ENCODE data around the gene CACNA1H.

Gene CACNA1H

GRCh38 chr16:1126044-1126443 lies 26.9 kb upstream of the CACNA1H start:
- no peak for DNase-seq (ENCODE audit: low spot score)
- TF ChIP-seq, protein P1, sequence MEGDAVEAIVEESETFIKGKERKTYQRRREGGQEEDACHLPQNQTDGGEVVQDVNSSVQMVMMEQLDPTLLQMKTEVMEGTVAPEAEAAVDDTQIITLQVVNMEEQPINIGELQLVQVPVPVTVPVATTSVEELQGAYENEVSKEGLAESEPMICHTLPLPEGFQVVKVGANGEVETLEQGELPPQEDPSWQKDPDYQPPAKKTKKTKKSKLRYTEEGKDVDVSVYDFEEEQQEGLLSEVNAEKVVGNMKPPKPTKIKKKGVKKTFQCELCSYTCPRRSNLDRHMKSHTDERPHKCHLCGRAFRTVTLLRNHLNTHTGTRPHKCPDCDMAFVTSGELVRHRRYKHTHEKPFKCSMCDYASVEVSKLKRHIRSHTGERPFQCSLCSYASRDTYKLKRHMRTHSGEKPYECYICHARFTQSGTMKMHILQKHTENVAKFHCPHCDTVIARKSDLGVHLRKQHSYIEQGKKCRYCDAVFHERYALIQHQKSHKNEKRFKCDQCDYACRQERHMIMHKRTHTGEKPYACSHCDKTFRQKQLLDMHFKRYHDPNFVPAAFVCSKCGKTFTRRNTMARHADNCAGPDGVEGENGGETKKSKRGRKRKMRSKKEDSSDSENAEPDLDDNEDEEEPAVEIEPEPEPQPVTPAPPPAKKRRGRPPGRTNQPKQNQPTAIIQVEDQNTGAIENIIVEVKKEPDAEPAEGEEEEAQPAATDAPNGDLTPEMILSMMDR (conservative IDR thresholded peaks at IDR 0.05; ENCODE audit: low read depth), result no peak
- ChIA-PET CTCF (interaction anchor here (0.5 kb wide), 1 partner anchor 14 kb away, joined by 3 read pairs; no protein-coding TSS in a partner anchor), POLR2A (ENCODE audit: low non-redundant PET) (no interaction called here)
- H3K27ac ChIP-seq, result no peak overlapping the region

DNA sequence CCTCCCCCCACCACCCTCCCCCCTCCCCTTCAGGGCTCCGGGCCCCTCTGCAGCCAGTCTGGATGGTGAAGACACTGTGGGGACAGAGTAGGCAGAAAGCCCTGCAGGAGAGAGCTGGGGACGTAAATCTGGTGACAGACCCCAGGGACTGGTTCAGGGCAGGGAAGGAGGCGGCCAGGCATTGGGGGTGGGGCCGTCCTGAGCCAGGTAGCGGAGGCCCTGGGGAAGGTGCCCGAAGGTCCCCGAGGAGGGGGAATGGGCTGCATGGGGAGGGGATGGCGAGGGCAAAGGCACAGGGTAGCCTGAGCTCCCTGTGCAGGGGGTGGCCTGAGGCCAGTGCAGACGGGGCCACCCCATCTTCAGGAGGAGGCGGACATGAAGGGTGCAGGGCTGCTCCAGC lies 26.3 kb upstream of the CACNA1H start:
- ChIA-PET CTCF (interaction anchor here (0.5 kb wide), 1 partner anchor 15 kb away, joined by 3 read pairs; no protein-coding TSS in a partner anchor), POLR2A (ENCODE audit: low non-redundant PET) (no interaction called here)
- no peak overlapping the region for H3K27ac ChIP-seq
- TF ChIP-seq, protein P1 (conservative IDR thresholded peaks at IDR 0.05; ENCODE audit: low read depth), result no peak
- no peak for DNase-seq (ENCODE audit: low spot score)

DNA sequence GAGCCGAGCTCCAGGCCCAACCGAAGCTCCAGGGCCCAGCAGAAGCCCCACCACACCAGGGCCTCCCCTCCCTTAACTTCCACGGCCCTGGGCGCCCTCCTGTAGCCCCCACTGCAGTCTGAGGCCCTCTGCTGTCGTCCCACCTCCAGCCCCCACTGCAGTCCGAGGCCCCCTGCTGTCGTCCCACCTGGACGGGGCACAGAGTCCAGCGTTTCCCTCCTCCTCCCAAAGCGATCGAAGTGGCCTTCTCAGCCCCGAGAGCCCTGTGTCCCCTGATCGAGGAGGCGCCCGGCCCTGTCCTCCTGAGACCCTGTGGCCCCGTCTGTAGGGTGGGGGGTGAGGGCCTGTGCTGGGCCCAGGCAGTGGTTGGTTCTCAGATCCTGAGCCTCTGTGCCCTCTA lies 25.8 kb upstream of the CACNA1H start:
- no peak overlapping the region for H3K27ac ChIP-seq
- ChIA-PET POLR2A (ENCODE audit: low non-redundant PET) (no interaction called here), CTCF (no interaction called here)
- TF ChIP-seq, protein P1 (conservative IDR thresholded peaks at IDR 0.05; ENCODE audit: low read depth), result no peak
- no peak for DNase-seq (ENCODE audit: low spot score)

DNA sequence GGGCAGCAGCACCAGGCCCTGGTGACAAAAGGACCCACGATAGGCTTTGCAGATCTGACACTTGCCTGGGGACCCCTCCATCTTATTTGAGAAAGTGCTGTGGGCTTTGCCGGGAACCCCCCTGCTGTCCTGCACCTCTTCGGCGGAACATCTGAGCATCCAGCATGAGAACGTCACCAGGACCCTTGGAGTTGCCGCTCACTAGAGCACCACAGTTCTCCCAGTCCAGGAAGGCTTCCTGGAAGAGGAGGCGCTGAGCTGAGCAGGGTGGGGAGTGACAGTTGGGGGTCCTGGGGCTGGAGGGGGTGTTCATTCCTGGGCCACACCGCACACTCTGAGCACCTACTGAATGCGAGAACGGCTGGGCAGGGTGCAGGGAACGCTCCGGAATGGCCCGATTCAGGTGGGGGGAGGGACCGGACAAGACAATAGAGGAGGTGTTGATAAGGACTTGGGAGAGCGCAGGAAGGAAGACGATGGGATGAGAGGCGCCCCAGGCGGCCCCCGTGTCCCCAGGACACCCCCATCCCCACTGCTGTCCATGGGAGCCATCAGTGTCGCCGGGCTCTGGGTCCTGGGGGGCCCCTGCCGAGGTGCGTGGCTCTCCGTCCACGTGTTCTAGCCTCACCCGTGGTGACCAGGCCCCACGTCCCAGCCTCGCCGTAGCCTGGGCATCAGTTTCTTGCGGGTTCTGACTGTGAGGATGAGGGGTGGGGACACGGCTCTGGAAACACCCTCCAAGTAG lies 24.8 kb upstream of the CACNA1H start:
- ChIA-PET CTCF (no interaction called here), POLR2A (ENCODE audit: low non-redundant PET) (no interaction called here)
- TF ChIP-seq, protein P1 (conservative IDR thresholded peaks at IDR 0.05; ENCODE audit: low read depth), result no peak
- no peak overlapping the region for H3K27ac ChIP-seq
- DNase-seq (ENCODE audit: low spot score), result no peak

DNA sequence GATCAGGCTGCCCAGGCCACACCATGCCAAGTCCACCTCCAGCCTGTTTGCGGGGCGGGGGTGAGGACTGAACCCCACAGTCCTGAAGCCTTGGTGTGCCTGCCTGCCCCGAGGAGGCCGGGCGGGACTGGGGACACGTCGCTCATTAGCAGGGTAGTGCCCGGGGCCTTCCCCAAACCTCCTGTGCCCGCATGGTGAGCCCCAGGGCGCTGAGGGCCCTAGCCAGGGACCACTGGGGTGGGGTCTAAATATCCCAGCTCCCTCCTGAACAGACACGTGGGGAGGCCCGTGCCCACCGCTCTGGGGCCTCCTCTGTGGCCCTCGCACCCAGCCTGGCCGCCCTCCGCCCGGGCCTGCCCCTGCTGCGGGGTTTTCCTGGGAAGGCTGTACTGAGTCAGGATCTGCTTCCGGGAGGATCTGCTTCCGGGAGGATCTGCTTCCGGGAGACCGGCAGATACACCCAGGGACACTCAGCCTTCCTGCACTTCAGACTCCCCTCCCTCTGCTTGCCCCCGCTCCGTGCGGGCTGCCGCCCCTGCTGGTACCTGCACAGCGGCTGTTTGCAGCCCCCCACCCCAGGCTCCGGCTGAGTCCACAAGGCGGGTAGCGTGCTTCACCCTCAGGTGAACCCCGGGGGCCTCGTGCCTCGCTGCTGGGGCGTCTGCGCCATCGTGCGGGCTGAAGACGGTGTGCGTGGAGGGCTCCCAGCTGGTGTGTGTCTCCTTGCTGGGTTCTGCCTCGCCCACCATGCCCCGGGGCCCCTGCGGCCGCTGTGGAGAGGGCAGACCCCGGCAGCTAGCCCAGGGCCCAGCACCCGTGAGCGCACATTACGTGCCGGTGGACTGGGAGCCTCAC lies 23.6 kb upstream of the CACNA1H start:
- CTCF ChIA-PET, result no interaction called here
- TF ChIP-seq, protein P1 (conservative IDR thresholded peaks at IDR 0.05; ENCODE audit: low read depth), result no peak
- DNase-seq (ENCODE audit: low spot score), result no peak
- no peak overlapping the region for H3K27ac ChIP-seq
- POLR2A ChIA-PET (ENCODE audit: low non-redundant PET), result no interaction called here

DNA sequence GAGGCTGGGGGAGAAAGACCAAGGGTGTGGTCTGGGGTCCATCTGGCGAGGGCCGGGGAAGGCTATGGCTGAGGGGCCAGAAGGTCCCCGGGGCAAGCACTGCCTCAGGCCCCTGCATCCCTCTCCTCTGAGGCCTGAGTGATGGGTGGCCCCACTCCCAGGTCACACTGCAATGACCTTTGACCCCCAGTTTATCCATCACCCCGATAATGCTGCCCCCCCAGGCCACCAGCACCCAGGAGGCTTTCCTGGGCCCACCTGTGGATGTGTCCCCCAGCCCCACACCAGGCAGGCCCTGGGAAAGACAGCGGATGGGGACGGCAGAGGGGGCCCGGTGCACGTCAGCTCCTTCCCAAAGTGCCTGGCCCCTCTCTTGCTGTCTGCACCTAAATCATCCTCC lies 22.5 kb upstream of the CACNA1H start:
- ChIA-PET POLR2A (ENCODE audit: low non-redundant PET) (no interaction called here), CTCF (no interaction called here)
- no peak for DNase-seq (ENCODE audit: low spot score)
- TF ChIP-seq, protein P1 (conservative IDR thresholded peaks at IDR 0.05; ENCODE audit: low read depth), result no peak
- no peak overlapping the region for H3K27ac ChIP-seq
